ENCODE measurements around the gene DAPK1. TPM values are rescaled to one million over a fixed set of nuclear protein-coding genes. Genes with fewer than 3 reads are reported as not detected.
A peak's percentile ranks its signal among the peaks of the same experiment; 100 is the strongest.

Gene DAPK1
- total RNA-seq, 1 donor from 2014 or later, result 35.1 TPM

- H3K4me2 ChIP-seq (ENCODE audit: low read length), result no peak overlapping the region
- FAIRE-seq (no peak), DNase-seq (ENCODE audit: low read depth) (no peak)
Measured at GRCh38 chr9:87677776-87678587, 180.3 kb downstream of the DAPK1 start.

GRCh38 chr9:87678650-87679355 lies 181.1 kb downstream of the DAPK1 start:
- Histone ChIP-seq H3K36me3 (ENCODE audit: insufficient read depth, low read length) (no peaks in the 10 kb centered on the region), H3K9ac (ENCODE audit: low read length) (no peak overlapping the region), H3K27me3 (ENCODE audit: insufficient read depth, low read length) (no peaks in the 10 kb centered on the region), H3K9me3 (ENCODE audit: insufficient read depth, low read depth, low read length) (no peaks in the 10 kb centered on the region), H3K27ac (ENCODE audit: low read depth, low read length) (no peak overlapping the region), H3K4me1 (ENCODE audit: insufficient read depth, low read length) (no peaks in the 10 kb centered on the region), H4K20me1 (ENCODE audit: insufficient read depth, low read length) (no peaks in the 10 kb centered on the region), H2AFZ (ENCODE audit: low read depth, low read length) (no peak overlapping the region), H3K4me2 (ENCODE audit: low read length) (no peak overlapping the region), H3K4me3 (ENCODE audit: insufficient read depth, low read depth, low read length) (no peak overlapping the region), H3K79me2 (ENCODE audit: insufficient read depth, low read length) (no peaks in the 10 kb centered on the region)
- H3K36me3 Mint-ChIP-seq (ENCODE audit: low read depth, unreplicated experiment), result peaks cover 9% of the 10 kb centered on the region
- DNase-seq (ENCODE audit: low read depth) (peak; percentile 42), FAIRE-seq (peak; percentile 80)
- no peaks in the 10 kb centered on the region for H3K27me3 Mint-ChIP-seq (ENCODE audit: low read depth, unreplicated experiment)
- no peak overlapping the region for H3K4me3 Mint-ChIP-seq (ENCODE audit: unreplicated experiment)
- H3K9me3 Mint-ChIP-seq (ENCODE audit: unreplicated experiment), result peaks cover 1% of the 10 kb centered on the region
- no peak for TF ChIP-seq EZH2 (IDR thresholded peaks at IDR 0.05; ENCODE audit: insufficient read depth, low read length)
- TF ChIP-seq, protein P1, sequence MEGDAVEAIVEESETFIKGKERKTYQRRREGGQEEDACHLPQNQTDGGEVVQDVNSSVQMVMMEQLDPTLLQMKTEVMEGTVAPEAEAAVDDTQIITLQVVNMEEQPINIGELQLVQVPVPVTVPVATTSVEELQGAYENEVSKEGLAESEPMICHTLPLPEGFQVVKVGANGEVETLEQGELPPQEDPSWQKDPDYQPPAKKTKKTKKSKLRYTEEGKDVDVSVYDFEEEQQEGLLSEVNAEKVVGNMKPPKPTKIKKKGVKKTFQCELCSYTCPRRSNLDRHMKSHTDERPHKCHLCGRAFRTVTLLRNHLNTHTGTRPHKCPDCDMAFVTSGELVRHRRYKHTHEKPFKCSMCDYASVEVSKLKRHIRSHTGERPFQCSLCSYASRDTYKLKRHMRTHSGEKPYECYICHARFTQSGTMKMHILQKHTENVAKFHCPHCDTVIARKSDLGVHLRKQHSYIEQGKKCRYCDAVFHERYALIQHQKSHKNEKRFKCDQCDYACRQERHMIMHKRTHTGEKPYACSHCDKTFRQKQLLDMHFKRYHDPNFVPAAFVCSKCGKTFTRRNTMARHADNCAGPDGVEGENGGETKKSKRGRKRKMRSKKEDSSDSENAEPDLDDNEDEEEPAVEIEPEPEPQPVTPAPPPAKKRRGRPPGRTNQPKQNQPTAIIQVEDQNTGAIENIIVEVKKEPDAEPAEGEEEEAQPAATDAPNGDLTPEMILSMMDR (IDR thresholded peaks at IDR 0.05; ENCODE audit: insufficient read depth, low read depth, low read length), result peak; percentile 85
- peaks cover 18% of the 10 kb centered on the region for H3K4me1 Mint-ChIP-seq (ENCODE audit: low read depth, unreplicated experiment)
- no peak overlapping the region for H3K27ac Mint-ChIP-seq (ENCODE audit: unreplicated experiment)

More at GRCh38 chr9:87677776-87678587, 180.3 kb downstream of the DAPK1 start:
- no peaks in the 10 kb centered on the region for H3K9me3 ChIP-seq (ENCODE audit: insufficient read depth, low read depth, low read length)
- no peak overlapping the region for H2AFZ ChIP-seq (ENCODE audit: low read depth, low read length)
- H3K36me3 ChIP-seq (ENCODE audit: insufficient read depth, low read length), result no peaks in the 10 kb centered on the region
- no peak overlapping the region for H3K27ac ChIP-seq (ENCODE audit: low read depth, low read length)
- H4K20me1 ChIP-seq (ENCODE audit: insufficient read depth, low read length), result no peaks in the 10 kb centered on the region
- H3K4me1 ChIP-seq (ENCODE audit: insufficient read depth, low read length), result no peaks in the 10 kb centered on the region
- Mint-ChIP-seq H3K36me3 (ENCODE audit: low read depth, unreplicated experiment) (peaks cover 13% of the 10 kb centered on the region), H3K27ac (ENCODE audit: unreplicated experiment) (no peak overlapping the region), H3K4me3 (ENCODE audit: unreplicated experiment) (no peak overlapping the region), H3K4me1 (ENCODE audit: low read depth, unreplicated experiment) (peaks cover 18% of the 10 kb centered on the region), H3K27me3 (ENCODE audit: low read depth, unreplicated experiment) (no peaks in the 10 kb centered on the region), H3K9me3 (ENCODE audit: unreplicated experiment) (no peaks in the 10 kb centered on the region)
- H3K4me3 ChIP-seq (ENCODE audit: insufficient read depth, low read depth, low read length), result no peak overlapping the region
- TF ChIP-seq EZH2 (IDR thresholded peaks at IDR 0.05; ENCODE audit: insufficient read depth, low read length), result no peak
- TF ChIP-seq, protein P1 (IDR thresholded peaks at IDR 0.05; ENCODE audit: insufficient read depth, low read depth, low read length), result no peak
- H3K9ac ChIP-seq (ENCODE audit: low read length), result no peak overlapping the region
- H3K79me2 ChIP-seq (ENCODE audit: insufficient read depth, low read length), result no peaks in the 10 kb centered on the region
- H3K27me3 ChIP-seq (ENCODE audit: insufficient read depth, low read length), result no peaks in the 10 kb centered on the region
